ENCODE data around the gene EP400. TPM values are rescaled to one million over a fixed set of nuclear protein-coding genes. Genes with fewer than 3 reads are reported as not detected.

EP400 gene
- total and polyA plus RNA-seq, 2 of the 4 experiments (the other 2 are of a cell fraction) = 4.3 to 11.4 TPM

DNA sequence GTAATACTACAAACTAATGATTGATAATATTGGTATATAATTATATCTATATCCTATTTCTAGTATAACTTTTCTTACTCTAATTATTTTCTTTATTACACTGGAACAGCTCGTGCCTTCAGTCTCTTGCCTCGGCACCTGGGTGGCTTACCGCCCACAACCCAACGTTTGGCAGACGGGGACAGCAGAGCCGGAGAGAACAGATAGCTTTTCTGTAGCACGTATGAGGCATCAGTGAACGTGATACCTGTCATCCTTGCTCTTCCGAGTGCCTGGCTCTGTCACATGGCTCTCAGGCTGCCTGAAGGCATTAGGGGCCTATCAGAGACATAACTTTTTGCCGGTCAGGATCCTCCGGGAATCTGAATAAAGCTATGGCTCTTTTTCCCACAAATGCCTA lies 15.2 kb upstream of the EP400 start:
- POLR2A ChIA-PET (ENCODE audit: unreplicated experiment) = no interaction called here
- no peak overlapping the region for H3K18ac ChIP-seq (ENCODE audit: low read depth, low read length)
- no peaks in the 10 kb centered on the region for H3K9me3 ChIP-seq (ENCODE audit: control insufficient read depth, insufficient read depth, low read length)
- no peak overlapping the region for H4K5ac ChIP-seq (ENCODE audit: low read depth, low read length)
- no peak overlapping the region for H2AFZ ChIP-seq (replicated peaks; ENCODE audit: low read length, poor library complexity)
- H2AK9ac ChIP-seq (replicated peaks; ENCODE audit: low read depth, low read length, poor library complexity) = no peak overlapping the region
- H3K14ac ChIP-seq (replicated peaks; ENCODE audit: low read depth, low read length) = no peak overlapping the region
- peaks cover 36% of the 10 kb centered on the region for H3K36me3 ChIP-seq (ENCODE audit: control insufficient read depth, insufficient read depth, low read length)
- CTCF ChIA-PET = no interaction called here
- no peak overlapping the region for H2BK120ac ChIP-seq (ENCODE audit: low read depth, low read length)
- BruUV-seq (replicated peaks) = no TSS peak
- H4K8ac ChIP-seq (ENCODE audit: low read depth in 2 of 2, low read length in 2 of 2) = no peak overlapping the region
- peaks cover 9% of the 10 kb centered on the region; the same call in 1 of the 2 replicates for H4K20me1 ChIP-seq (ENCODE audit: insufficient read depth, low read length)
- no peak for TF ChIP-seq MAZ (IDR thresholded peaks at IDR 0.05; ENCODE audit: borderline replicate concordance, low read depth, low read length)
- TF ChIP-seq MAFK (IDR thresholded peaks at IDR 0.05; ENCODE audit: low read depth, low read length) = no peak
- TF ChIP-seq, protein P1, sequence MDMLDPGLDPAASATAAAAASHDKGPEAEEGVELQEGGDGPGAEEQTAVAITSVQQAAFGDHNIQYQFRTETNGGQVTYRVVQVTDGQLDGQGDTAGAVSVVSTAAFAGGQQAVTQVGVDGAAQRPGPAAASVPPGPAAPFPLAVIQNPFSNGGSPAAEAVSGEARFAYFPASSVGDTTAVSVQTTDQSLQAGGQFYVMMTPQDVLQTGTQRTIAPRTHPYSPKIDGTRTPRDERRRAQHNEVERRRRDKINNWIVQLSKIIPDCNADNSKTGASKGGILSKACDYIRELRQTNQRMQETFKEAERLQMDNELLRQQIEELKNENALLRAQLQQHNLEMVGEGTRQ (IDR thresholded peaks at IDR 0.05; ENCODE audit: low read depth, low read length) = no peak
- TF ChIP-seq BHLHE40 (IDR thresholded peaks at IDR 0.05; ENCODE audit: low read depth, low read length) = no peak
- TF ChIP-seq POLR2A (IDR thresholded peaks at IDR 0.05; ENCODE audit: low read depth, low read length) = no peak
- no peak for TF ChIP-seq SMC3 (IDR thresholded peaks at IDR 0.05; ENCODE audit: low read depth, low read length)
- TF ChIP-seq FOS (IDR thresholded peaks at IDR 0.05; ENCODE audit: low read depth, low read length) = no peak
- TF ChIP-seq MXI1 (IDR thresholded peaks at IDR 0.05; ENCODE audit: borderline replicate concordance, low read depth, low read length) = no peak
- no peak for TF ChIP-seq RAD21 (IDR thresholded peaks at IDR 0.05; ENCODE audit: low read length)
- no peak for TF ChIP-seq NFE2L2 (IDR thresholded peaks at IDR 0.05; ENCODE audit: low read depth, low read length)
- TF ChIP-seq, protein P2, sequence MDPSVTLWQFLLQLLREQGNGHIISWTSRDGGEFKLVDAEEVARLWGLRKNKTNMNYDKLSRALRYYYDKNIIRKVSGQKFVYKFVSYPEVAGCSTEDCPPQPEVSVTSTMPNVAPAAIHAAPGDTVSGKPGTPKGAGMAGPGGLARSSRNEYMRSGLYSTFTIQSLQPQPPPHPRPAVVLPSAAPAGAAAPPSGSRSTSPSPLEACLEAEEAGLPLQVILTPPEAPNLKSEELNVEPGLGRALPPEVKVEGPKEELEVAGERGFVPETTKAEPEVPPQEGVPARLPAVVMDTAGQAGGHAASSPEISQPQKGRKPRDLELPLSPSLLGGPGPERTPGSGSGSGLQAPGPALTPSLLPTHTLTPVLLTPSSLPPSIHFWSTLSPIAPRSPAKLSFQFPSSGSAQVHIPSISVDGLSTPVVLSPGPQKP (IDR thresholded peaks at IDR 0.05; ENCODE audit: borderline replicate concordance, low read depth, low read length) = no peak
- no peak for TF ChIP-seq CEBPB (IDR thresholded peaks at IDR 0.05; ENCODE audit: low read depth, low read length)
- no peak for TF ChIP-seq RFX5 (IDR thresholded peaks at IDR 0.05; ENCODE audit: low read depth, low read length)
- TF ChIP-seq CHD1 (IDR thresholded peaks at IDR 0.05; ENCODE audit: low read depth, low read length) = no peak
- no peak for TF ChIP-seq RCOR1 (IDR thresholded peaks at IDR 0.05; ENCODE audit: insufficient replicate concordance, low read length)
- TF ChIP-seq, protein P3, sequence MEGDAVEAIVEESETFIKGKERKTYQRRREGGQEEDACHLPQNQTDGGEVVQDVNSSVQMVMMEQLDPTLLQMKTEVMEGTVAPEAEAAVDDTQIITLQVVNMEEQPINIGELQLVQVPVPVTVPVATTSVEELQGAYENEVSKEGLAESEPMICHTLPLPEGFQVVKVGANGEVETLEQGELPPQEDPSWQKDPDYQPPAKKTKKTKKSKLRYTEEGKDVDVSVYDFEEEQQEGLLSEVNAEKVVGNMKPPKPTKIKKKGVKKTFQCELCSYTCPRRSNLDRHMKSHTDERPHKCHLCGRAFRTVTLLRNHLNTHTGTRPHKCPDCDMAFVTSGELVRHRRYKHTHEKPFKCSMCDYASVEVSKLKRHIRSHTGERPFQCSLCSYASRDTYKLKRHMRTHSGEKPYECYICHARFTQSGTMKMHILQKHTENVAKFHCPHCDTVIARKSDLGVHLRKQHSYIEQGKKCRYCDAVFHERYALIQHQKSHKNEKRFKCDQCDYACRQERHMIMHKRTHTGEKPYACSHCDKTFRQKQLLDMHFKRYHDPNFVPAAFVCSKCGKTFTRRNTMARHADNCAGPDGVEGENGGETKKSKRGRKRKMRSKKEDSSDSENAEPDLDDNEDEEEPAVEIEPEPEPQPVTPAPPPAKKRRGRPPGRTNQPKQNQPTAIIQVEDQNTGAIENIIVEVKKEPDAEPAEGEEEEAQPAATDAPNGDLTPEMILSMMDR (conservative IDR thresholded peaks at IDR 0.05; ENCODE audit: low read depth, low read length) = no peak
- no peak overlapping the region for H2AK5ac ChIP-seq (ENCODE audit: low read depth, low read length)
- 92% methylated on average over 9 of the region's 11 CpGs; no CpG with 5 or more reads in 1 of the 2 experiments for WGBS, 2 experiments (ENCODE audit: extremely low coverage in 2 of 2, insufficient read length in 1 of 2)
- ATAC-seq (ENCODE audit: low read depth) = no peak
- DNase-seq = no peak
- H3K4me2 ChIP-seq (ENCODE audit: low read depth, low read length) = no peak overlapping the region
- peaks cover 12 to 31% of the 10 kb centered on the region in 2 experiments for H3K79me1 ChIP-seq (ENCODE audit: low read depth in 1 of 2, low read length in 2 of 2)
- no peak overlapping the region for H3K4me3 ChIP-seq (ENCODE audit: insufficient read depth, low read depth, low read length)
- H3K9ac ChIP-seq (ENCODE audit: low read depth, low read length) = no peak overlapping the region
- no peak overlapping the region for H3K27ac ChIP-seq (ENCODE audit: insufficient read depth, low read length)
- dilution Hi-C loops (cut with HindIII; ENCODE audit: low sequenced_read_pairs, unreplicated experiment) = no loop called here
- H2BK15ac ChIP-seq (ENCODE audit: low read depth, low read length) = no peak overlapping the region
- in situ Hi-C loops (cut with MboI; ENCODE audit: low sequenced_read_pairs) = no loop called here
- no peak overlapping the region for H2BK20ac ChIP-seq (ENCODE audit: low read depth, low read length)
- no peak overlapping the region for H3K23ac ChIP-seq (ENCODE audit: low read depth, low read length)
- H2BK5ac ChIP-seq (ENCODE audit: low read depth, low read length, poor library complexity, severe bottlenecking) = no peak overlapping the region
- H3K4ac ChIP-seq (ENCODE audit: low read depth, low read length) = no peak overlapping the region
- peaks cover 2% of the 10 kb centered on the region for H3K4me1 ChIP-seq (ENCODE audit: control insufficient read depth, insufficient read depth, low read length)
- H3K56ac ChIP-seq (ENCODE audit: extremely low read depth, insufficient read depth, low read length) = no peak overlapping the region
- H4K91ac ChIP-seq (ENCODE audit: insufficient read depth, low read depth, low read length) = no peak overlapping the region
- peaks cover 9% of the 10 kb centered on the region; the same call in 1 of the 2 replicates for H3K9me1 ChIP-seq (ENCODE audit: insufficient read depth, low read length)
- intact Hi-C loops (cut with micrococcal nuclease) = no loop called here
- H3K27me3 ChIP-seq (ENCODE audit: control insufficient read depth, insufficient read depth, low read length) = no peaks in the 10 kb centered on the region
